Activated CD4-positive, alpha-beta memory T cell treated with anti-CD3 and anti-CD28 coated beads, Interleukin-2, amount 10 ng/mL, durations not matched to agents 7 days and 5 days (primary cell): Measurements from ENCODE around the gene TMX3. TPM values are rescaled to one million over a fixed set of nuclear protein-coding genes. Genes with fewer than 3 reads are reported as not detected.

Experiments
- CTCF ChIA-PET: fragments of 350-600 bp; sonication (Branson Sonifier 250); formaldehyde crosslinking; loops from one replicate; lab custom pipeline; 2021; ENCODE audit warnings: antibody characterized with exemption, inconsistent platforms; lab: Charles Lee
- POLR2A ChIA-PET: fragments of 350-600 bp; sonication (Branson Sonifier 250); formaldehyde crosslinking; loops from one replicate; lab custom pipeline; 2021; ENCODE audit warnings: antibody characterized with exemption; lab: Charles Lee
- DNase-seq: peaks from one replicate; pipeline ENCODE4 v3.0.0-alpha.2; 2020
- H3K27ac Mint-ChIP-seq: one replicate; pipeline ENCODE4 v1.8.0; 2021; ENCODE audit warnings: mild to moderate bottlenecking, mixed read lengths
- H3K27me3 Mint-ChIP-seq: one replicate; pipeline ENCODE4 v1.8.0; 2021; ENCODE audit warnings: mixed read lengths
- H3K36me3 Mint-ChIP-seq: one replicate; pipeline ENCODE4 v1.8.0; 2021; ENCODE audit warnings: low read depth, mixed read lengths
- H3K4me1 Mint-ChIP-seq: one replicate; pipeline ENCODE4 v1.8.0; 2021; ENCODE audit warnings: mixed read lengths
- H3K4me3 Mint-ChIP-seq: one replicate; pipeline ENCODE4 v1.8.0; 2021; ENCODE audit warnings: mild to moderate bottlenecking, mixed read lengths
- H3K9me3 Mint-ChIP-seq: one replicate; pipeline ENCODE4 v1.8.0; 2021; ENCODE audit warnings: mixed read lengths
- total RNA-seq, 2 experiments: library from RNA; stranded (reverse); gene quantifications; one replicate each; pipeline ENCODE4 v1.2.3, GENCODE V29; 2021

The TMX3 gene
- total RNA-seq, 2 experiments from 2014 or later, result 55.9 to 56.0 TPM

DNA sequence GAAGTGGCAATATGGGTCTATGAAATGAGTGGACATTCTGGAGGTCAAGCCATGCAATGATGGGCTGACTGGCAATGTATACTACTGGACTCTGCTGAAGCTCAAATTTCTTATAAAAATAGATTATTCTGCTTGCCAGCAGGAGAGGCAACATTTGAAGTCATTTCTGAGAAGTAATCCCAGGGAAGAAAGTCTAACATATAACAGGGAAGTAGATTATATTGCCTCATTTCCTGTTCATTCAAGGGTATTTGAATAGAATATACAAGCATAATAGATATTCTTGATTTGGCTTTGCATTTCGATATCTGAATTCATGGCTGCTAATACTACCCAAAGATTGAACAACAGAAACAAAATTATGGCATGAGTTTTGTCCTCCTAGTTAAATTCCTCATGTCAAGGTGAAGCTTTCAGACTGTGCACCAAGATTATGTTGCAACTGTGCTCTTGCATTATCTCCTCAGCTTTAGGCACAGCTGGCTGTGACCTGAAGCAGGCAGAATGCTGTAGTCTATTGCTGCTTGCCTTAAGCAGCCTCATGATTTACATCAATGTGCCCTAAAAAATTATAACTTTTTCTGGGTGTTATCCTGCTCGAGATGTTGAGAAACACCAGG lies 13.3 kb upstream of the TMX3 start:
- no peaks in the 10 kb centered on the region for H3K36me3 Mint-ChIP-seq
- H3K9me3 Mint-ChIP-seq, result no peaks in the 10 kb centered on the region
- no peak overlapping the region for H3K27ac Mint-ChIP-seq
- CTCF ChIA-PET, result interaction anchor here (1.2 kb wide), 1 partner anchor 13 kb away, joined by 3 read pairs; the partner anchor contains the start of gene TMX3
- POLR2A ChIA-PET, result no interaction called here
- DNase-seq, result no peak
- H3K4me1 Mint-ChIP-seq, result peaks cover 3% of the 10 kb centered on the region
- H3K4me3 Mint-ChIP-seq, result no peak overlapping the region
- H3K27me3 Mint-ChIP-seq, result peaks cover 5% of the 10 kb centered on the region

DNA sequence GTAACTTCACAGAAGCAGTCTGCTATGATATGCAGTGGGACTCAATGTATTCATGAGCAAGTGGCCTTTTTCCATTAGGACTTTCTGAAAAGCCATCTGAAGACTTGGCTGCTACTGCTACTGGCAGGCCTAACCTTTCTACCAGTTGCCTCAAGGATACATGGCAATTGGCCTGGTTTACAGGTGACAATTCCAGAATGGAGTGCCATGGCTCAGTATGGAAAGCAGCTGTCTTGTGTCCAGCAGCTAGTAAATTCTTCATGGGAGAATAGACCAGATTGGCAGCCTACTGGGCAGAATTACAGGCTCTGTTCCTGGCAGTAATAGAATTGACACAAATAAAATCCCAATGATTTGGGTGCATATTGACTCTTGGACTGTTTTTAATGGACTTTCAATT lies 12.6 kb upstream of the TMX3 start:
- H3K4me1 Mint-ChIP-seq, result peaks cover 8% of the 10 kb centered on the region
- DNase-seq, result no peak
- CTCF ChIA-PET, result no interaction called here
- H3K36me3 Mint-ChIP-seq, result no peaks in the 10 kb centered on the region
- no peak overlapping the region for H3K4me3 Mint-ChIP-seq
- no peak overlapping the region for H3K27ac Mint-ChIP-seq
- H3K9me3 Mint-ChIP-seq, result no peaks in the 10 kb centered on the region
- POLR2A ChIA-PET, result no interaction called here
- H3K27me3 Mint-ChIP-seq, result peaks cover 5% of the 10 kb centered on the region

DNA sequence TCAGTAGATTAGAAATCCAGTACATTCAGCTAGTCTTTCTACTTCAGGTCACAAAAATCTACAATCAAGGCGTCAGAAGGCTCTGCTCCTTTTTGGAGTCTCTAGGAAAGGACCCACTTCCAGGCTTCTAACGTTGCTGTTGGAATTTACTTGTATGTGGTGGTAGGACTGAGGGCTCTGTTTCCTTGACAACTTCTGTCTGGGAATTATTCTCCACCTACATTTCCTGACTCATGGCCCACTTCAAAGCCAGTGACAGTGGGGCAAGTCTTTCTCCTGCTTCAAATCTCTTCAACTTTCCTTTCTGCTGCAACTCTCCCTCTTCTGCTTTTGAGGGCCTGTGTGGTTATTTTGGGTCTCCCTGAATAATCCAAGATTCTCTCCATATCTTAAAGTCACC lies 10.4 kb upstream of the TMX3 start:
- Mint-ChIP-seq H3K4me1 (peaks cover 26% of the 10 kb centered on the region), H3K27me3 (peaks cover 4% of the 10 kb centered on the region), H3K9me3 (no peaks in the 10 kb centered on the region), H3K27ac (no peak overlapping the region), H3K4me3 (no peak overlapping the region), H3K36me3 (no peaks in the 10 kb centered on the region)
- CTCF ChIA-PET, result no interaction called here
- no peak for DNase-seq
- POLR2A ChIA-PET, result no interaction called here

DNA sequence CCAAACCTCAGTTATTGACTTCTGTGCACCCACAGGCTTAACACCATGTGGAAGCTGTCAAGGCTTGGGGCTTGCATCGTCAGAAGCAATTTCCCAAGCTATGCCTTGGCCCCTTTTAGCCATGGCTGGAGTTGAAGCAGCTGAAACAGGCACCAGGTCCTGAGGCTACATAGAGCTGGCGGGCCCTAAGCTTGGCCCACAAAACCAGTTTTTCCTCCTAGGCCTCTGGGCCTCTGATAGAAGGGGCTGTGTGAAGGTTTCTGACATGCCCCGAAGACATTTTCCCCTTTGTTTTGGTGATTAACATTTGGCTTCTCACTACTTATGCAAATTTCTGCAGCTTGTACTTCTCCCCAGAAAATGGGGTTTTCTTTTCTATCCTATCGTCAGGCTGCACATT lies 9.1 kb upstream of the TMX3 start:
- Mint-ChIP-seq H3K27me3 (no peaks in the 10 kb centered on the region), H3K27ac (no peak overlapping the region), H3K36me3 (no peaks in the 10 kb centered on the region), H3K9me3 (no peaks in the 10 kb centered on the region), H3K4me3 (no peak overlapping the region), H3K4me1 (peaks cover 27% of the 10 kb centered on the region)
- POLR2A ChIA-PET, result interaction anchor here (0.7 kb wide), 1 partner anchor 44 kb away, joined by 3 read pairs; no protein-coding TSS in a partner anchor
- DNase-seq, result no peak
- CTCF ChIA-PET, result no interaction called here

DNA sequence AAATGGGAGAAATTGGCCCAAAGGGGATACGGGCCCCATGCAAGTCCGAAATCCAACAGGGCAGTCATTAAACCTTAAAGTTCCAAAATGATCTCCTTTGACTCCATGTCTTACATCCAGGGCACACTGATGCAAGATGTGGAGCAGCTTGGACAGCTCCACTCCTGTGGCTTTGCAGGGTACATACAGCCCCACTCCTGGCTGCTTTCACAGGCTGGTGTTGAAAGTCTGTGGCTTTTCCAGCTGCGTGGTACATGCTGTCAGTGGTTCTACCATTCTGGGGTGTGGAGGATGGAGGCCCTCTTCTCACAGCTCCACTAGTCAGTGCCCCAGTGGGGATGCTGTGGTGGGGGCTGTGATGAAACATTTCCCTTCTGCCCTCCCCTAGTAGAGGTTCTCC lies 8.6 kb upstream of the TMX3 start:
- no peaks in the 10 kb centered on the region for H3K27me3 Mint-ChIP-seq
- H3K36me3 Mint-ChIP-seq, result no peaks in the 10 kb centered on the region
- peaks cover 27% of the 10 kb centered on the region for H3K4me1 Mint-ChIP-seq
- no peak overlapping the region for H3K4me3 Mint-ChIP-seq
- no peak overlapping the region for H3K27ac Mint-ChIP-seq
- ChIA-PET POLR2A (interaction anchor here (0.7 kb wide), 1 partner anchor 44 kb away, joined by 3 read pairs; no protein-coding TSS in a partner anchor), CTCF (no interaction called here)
- DNase-seq, result no peak
- H3K9me3 Mint-ChIP-seq, result no peaks in the 10 kb centered on the region

DNA sequence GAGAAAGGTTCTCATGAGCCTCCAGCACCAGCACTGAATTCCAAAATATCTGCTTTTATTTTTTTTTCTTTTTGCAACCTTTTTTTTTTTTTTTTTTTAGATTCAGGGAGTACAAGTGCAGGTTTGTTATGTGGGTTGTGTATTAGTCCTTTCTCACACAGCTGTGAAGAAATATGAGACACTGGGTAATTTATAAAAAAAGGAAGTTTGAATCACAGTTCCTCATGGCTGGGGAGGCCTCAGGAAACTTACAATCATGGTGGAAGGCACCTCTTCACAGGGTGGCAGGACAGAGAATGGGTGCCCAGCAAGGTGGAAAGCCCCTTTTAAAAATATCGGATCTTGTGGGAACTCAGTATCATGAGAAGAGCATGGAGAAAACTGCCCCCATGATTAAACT lies 7.9 kb upstream of the TMX3 start:
- H3K27ac Mint-ChIP-seq, result no peak overlapping the region
- POLR2A ChIA-PET, result no interaction called here
- no peaks in the 10 kb centered on the region for H3K27me3 Mint-ChIP-seq
- no peak for DNase-seq
- CTCF ChIA-PET, result interaction anchor here (1.3 kb wide), 1 partner anchor 14 kb away, joined by 3 read pairs; no protein-coding TSS in a partner anchor
- H3K4me1 Mint-ChIP-seq, result peaks cover 27% of the 10 kb centered on the region
- H3K4me3 Mint-ChIP-seq, result no peak overlapping the region
- no peaks in the 10 kb centered on the region for H3K36me3 Mint-ChIP-seq
- H3K9me3 Mint-ChIP-seq, result no peaks in the 10 kb centered on the region

DNA sequence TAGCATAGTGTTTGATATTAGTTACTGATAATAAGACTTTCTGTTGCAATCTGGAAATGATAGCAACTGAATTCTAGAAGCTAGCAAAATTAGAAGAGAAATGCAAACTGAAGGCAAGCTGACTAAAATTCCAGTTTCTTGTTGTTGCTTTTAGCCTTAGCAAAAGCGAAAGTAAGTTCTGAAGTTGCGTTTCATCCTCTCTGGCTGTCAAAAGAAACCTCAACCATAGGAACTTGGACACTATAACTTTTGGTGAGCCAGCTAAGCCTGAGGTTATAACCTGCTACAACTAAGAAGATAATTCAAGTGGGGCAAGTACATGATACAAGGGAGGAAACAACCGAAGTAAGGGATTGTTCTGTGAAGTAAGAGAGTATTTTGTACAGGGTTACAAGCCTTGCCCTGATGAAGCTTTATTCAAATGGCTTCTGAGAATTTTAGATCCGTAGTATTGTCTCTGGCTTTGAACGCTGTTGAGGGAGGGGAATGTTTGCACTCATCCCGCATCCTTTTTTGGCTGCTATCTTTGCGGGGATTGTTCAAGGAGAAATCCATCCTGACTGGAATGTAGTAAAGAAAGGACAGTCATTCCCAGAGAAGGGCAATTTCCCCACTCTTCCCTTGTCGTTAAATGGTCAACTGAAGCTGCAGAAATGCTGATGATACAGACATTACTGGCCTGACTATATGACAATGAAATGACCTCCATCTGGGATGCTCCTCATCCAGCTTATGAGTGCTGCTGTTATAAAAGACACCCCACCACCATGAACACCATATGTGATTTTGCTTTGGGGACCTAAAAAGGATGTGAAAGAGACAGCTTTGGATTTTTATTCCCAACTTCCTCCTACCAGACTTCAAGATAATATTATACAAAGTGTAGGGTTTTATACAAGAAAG lies 7.0 kb upstream of the TMX3 start:
- no peaks in the 10 kb centered on the region for H3K36me3 Mint-ChIP-seq
- H3K27me3 Mint-ChIP-seq, result no peaks in the 10 kb centered on the region
- H3K4me1 Mint-ChIP-seq, result peaks cover 27% of the 10 kb centered on the region
- H3K9me3 Mint-ChIP-seq, result no peaks in the 10 kb centered on the region
- H3K4me3 Mint-ChIP-seq, result peak overlapping the region; percentile 75
- ChIA-PET CTCF (interaction anchor here (1.3 kb wide), 1 partner anchor 13 kb away, joined by 3 read pairs; no protein-coding TSS in a partner anchor), POLR2A (interaction anchor here (0.9 kb wide), 1 partner anchor 28 kb away, joined by 3 read pairs; no protein-coding TSS in a partner anchor)
- DNase-seq, result no peak
- H3K27ac Mint-ChIP-seq, result peak overlapping the region; percentile 74

DNA sequence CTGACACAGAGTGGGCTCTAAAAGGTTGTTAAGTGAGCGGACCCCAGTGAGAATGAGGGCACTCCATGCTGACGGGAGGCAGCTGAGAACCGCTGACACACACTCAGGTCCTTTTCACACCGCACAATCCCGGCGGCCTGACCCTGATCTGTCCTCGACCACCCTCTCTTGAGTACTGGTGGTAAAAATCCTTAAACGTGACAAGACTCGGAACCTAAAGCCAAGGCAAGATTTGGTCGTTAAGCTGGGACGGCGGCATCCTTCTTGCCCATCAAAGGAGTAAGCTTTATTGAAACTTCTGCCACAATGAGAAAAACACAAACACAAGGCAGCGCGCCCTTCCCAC lies 569 bp downstream of the TMX3 start:
- peak overlapping the region; percentile 85 for H3K4me3 Mint-ChIP-seq
- no peaks in the 10 kb centered on the region for H3K27me3 Mint-ChIP-seq
- CTCF ChIA-PET, result no interaction called here
- no peak for DNase-seq
- H3K36me3 Mint-ChIP-seq, result peaks cover 43% of the 10 kb centered on the region
- H3K4me1 Mint-ChIP-seq, result peaks cover 43% of the 10 kb centered on the region
- H3K9me3 Mint-ChIP-seq, result no peaks in the 10 kb centered on the region
- peak overlapping the region; percentile 88 for H3K27ac Mint-ChIP-seq
- POLR2A ChIA-PET, result interaction anchor here (0.6 to 2.2 kb wide), 4 partner anchors 9 to 28 kb away, joined by 3 to 9 read pairs (median 4); no protein-coding TSS in a partner anchor

DNA sequence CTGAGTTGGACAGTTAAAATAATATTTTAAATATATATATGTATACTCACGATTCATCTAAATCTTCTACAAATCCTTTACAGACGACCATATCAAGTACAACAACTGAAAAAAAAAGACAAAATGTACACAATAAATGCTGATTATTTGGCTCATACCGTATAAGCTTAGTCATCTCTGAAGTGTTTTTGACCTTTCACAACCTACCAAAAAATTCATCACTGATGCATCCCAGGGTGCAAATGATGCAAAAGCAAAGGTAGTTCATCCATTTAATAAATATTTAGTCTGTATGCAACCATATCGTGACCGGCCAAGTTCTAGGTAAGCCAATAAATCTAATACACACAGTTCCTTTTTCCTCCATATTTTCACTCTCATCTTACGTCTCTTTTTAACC lies 1.1 kb downstream of the TMX3 start:
- DNase-seq, result no peak
- H3K9me3 Mint-ChIP-seq, result no peaks in the 10 kb centered on the region
- CTCF ChIA-PET, result no interaction called here
- peak overlapping the region; percentile 85 for H3K4me3 Mint-ChIP-seq
- H3K4me1 Mint-ChIP-seq, result peaks cover 44% of the 10 kb centered on the region
- peak overlapping the region; percentile 88 for H3K27ac Mint-ChIP-seq
- H3K36me3 Mint-ChIP-seq, result peaks cover 48% of the 10 kb centered on the region
- H3K27me3 Mint-ChIP-seq, result no peaks in the 10 kb centered on the region
- POLR2A ChIA-PET, result interaction anchor here (1.0 to 2.2 kb wide), 3 partner anchors 9 to 27 kb away, joined by 3 to 9 read pairs (median 4); no protein-coding TSS in a partner anchor

DNA sequence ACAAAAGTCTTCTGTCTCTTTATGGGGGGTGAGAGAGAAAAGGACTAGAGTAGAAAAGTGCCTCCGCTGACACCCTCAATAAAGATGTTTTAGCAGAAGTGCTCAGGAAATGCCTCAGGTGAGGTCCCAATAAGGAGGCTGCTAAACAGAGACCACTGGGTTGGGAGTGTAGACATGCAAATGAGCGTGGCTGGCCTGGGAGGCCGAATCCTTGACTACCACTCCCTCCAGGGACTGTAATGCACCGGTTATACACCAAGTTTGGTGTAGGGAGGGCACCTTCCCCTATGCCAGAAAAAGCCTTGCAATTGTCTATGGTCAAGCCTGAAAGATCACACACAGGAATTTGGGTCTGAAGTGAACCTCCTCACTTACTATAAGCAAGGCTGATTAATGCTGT lies 1.8 kb downstream of the TMX3 start:
- Mint-ChIP-seq H3K4me3 (peak overlapping the region; percentile 65), H3K36me3 (peaks cover 55% of the 10 kb centered on the region), H3K27ac (peak overlapping the region; percentile 31), H3K9me3 (no peaks in the 10 kb centered on the region), H3K4me1 (peaks cover 49% of the 10 kb centered on the region), H3K27me3 (no peaks in the 10 kb centered on the region)
- CTCF ChIA-PET, result no interaction called here
- POLR2A ChIA-PET, result no interaction called here
- no peak for DNase-seq

DNA sequence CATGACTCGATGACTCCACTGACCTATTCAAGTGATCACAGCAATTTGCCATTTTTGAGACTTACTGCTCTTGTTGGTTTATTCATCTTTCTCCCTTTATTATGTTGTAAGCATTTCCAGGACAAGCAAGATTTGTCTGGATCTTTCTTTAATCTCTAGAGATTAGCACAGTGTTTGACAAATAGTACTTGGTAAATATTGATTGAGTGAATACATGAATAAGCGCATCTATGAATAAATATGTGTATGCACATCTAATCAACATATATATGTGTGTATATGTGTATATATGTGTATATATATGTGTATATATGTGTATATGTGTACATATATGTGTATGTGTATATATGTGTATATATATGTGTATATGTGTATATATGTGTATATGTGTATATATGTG lies 7.3 kb downstream of the TMX3 start:
- Mint-ChIP-seq H3K27ac (no peak overlapping the region), H3K4me3 (no peak overlapping the region), H3K27me3 (no peaks in the 10 kb centered on the region), H3K4me1 (peaks cover 51% of the 10 kb centered on the region), H3K9me3 (no peaks in the 10 kb centered on the region), H3K36me3 (peaks cover 78% of the 10 kb centered on the region)
- ChIA-PET POLR2A (no interaction called here), CTCF (no interaction called here)
- DNase-seq, result no peak

DNA sequence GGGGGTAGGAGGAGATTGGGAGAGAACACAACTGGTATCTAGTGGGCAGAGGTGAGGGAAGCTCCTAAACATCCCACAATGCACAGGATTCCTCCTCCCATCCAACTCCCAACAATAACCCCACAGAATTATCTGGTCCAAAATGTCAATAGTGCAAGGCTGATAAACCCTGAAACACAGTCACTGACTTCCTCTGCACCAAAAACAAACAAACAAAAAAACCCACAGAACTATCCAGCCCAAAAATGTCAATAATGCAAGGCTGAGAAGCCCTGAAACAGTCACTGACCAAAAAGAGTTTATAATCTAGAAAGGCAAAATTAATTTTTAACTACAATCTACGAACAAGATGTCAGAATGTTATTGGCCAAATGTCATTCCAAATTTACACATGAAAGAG lies 9.8 kb downstream of the TMX3 start:
- Mint-ChIP-seq H3K9me3 (no peaks in the 10 kb centered on the region), H3K4me1 (peaks cover 42% of the 10 kb centered on the region), H3K4me3 (no peak overlapping the region), H3K27me3 (no peaks in the 10 kb centered on the region), H3K27ac (peak overlapping the region; percentile 23), H3K36me3 (peaks cover 71% of the 10 kb centered on the region)
- CTCF ChIA-PET, result no interaction called here
- POLR2A ChIA-PET, result interaction anchor here (1.7 kb wide), 1 partner anchor 10 kb away, joined by 9 read pairs; the partner anchor contains the start of gene TMX3
- no peak for DNase-seq

DNA sequence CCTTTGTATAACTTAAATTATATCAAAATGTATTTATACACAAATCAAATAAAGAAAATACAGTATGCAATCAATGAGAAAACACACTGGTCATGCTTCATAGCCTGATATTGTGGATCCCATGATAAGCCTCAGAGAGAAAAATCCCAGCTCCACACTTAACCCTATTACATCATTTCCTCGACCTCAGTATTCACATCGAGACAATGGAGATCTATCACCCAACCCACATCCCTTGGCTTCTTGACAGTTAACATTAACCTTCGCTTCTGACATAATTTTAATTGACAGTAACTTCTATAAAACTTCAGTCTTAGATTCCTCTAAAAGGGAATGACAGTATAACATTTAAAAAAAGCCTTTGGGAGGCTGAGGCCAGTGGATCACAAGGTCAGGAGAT lies 11.6 kb downstream of the TMX3 start:
- H3K9me3 Mint-ChIP-seq, result no peaks in the 10 kb centered on the region
- H3K4me1 Mint-ChIP-seq, result peaks cover 34% of the 10 kb centered on the region
- CTCF ChIA-PET, result no interaction called here
- POLR2A ChIA-PET, result interaction anchor here (1.2 kb wide), 1 partner anchor 11 kb away, joined by 3 read pairs; the partner anchor contains the start of gene TMX3
- DNase-seq, result no peak
- H3K36me3 Mint-ChIP-seq, result peaks cover 60% of the 10 kb centered on the region
- no peak overlapping the region for H3K27ac Mint-ChIP-seq
- no peaks in the 10 kb centered on the region for H3K27me3 Mint-ChIP-seq
- no peak overlapping the region for H3K4me3 Mint-ChIP-seq
